Spleen (tissue), 11 donors: ENCODE data around the gene TDRD7. TPM values are rescaled to one million over a fixed set of nuclear protein-coding genes. Genes with fewer than 3 reads are reported as not detected.
"Not testable (repeated sequence)": the region's sequence is repeated elsewhere in the genome, so short reads cannot be mapped to it uniquely, and the experiment has no call there.

Experiments used
- DNase-seq: peaks from one replicate; pipeline ENCODE4 v3.0.0-alpha.2; 2020
- H3K27ac ChIP-seq, 8 donors: fragments of 200-600 bp; sonication (generic) in 7 of 8; 1 replicate in 4 of 8; 2 replicates in 4 of 8; pipeline versions ENCODE4 v1.5.0 to v1.8.0; 2016 to 2021; ENCODE audit warnings: inconsistent platforms in 4 of 8, mild to moderate bottlenecking in 4 of 8, moderate library complexity in 1 of 8
- H3K27me3 ChIP-seq, 7 donors: fragments of 200-600 bp; sonication (generic) in 6 of 7; replicated peaks in 1 of 7; 1 replicate in 4 of 7; 2 replicates in 3 of 7; pipeline versions ENCODE4 v1.5.0 to v1.8.0; 2016 to 2021; ENCODE audit warnings: inconsistent platforms in 3 of 7, mild to moderate bottlenecking in 1 of 7
- H3K36me3 ChIP-seq, 6 donors: fragments of 200-600 bp; sonication (generic) in 5 of 6; 1 replicate in 4 of 6; 2 replicates in 2 of 6; pipeline versions ENCODE4 v1.5.0 to v1.8.0; 2016 to 2021; ENCODE audit warnings: inconsistent platforms in 2 of 6
- H3K4me1 ChIP-seq, 6 donors: fragments of 200-600 bp; sonication (generic) in 5 of 6; 1 replicate in 3 of 6; 2 replicates in 3 of 6; pipeline versions ENCODE4 v1.5.0 to v1.8.0; 2016 to 2021; ENCODE audit warnings: inconsistent platforms in 3 of 6
- H3K4me3 ChIP-seq, 8 donors: fragments of 200-600 bp; sonication (generic) in 7 of 8; 1 replicate in 4 of 8; 2 replicates in 4 of 8; pipeline versions ENCODE4 v1.5.0 to v1.8.0; 2016 to 2021; ENCODE audit warnings: inconsistent platforms in 4 of 8, mild to moderate bottlenecking in 4 of 8, moderate library complexity in 2 of 8
- H3K9me3 ChIP-seq, 8 donors: fragments of 200-600 bp; sonication (generic) in 7 of 8; 1 replicate in 4 of 8; 2 replicates in 4 of 8; pipeline versions ENCODE4 v1.5.0 to v1.8.0; 2016 to 2021; ENCODE audit warnings: inconsistent platforms in 4 of 8
- POLR2A ChIP-seq, 3 donors: fragments of 450-650 bp; IDR thresholded peaks; one replicate each; pipeline ENCODE4 v1.5.1; 2017; ENCODE audit warnings: antibody characterized with exemption in 3 of 3, mild to moderate bottlenecking in 1 of 3
- POLR2AphosphoS5 ChIP-seq, 3 donors: sonication (generic); formaldehyde crosslinking; IDR thresholded peaks; one replicate each; pipeline ENCODE4 v1.5.1; 2017; ENCODE audit warnings: antibody characterized with exemption in 3 of 3
- WGBS, 5 donors: extraction: QIAGEN DNeasy Blood & Tissue Kit in 3 of 5; methylation state at CpG; one replicate each; pipeline versions ENCODE4 v1.1.5 to v1.1.7; 2013 to 2018; 5-methylcytosine and 5-hydroxymethylcytosine counted together
- intact Hi-C: fragments of 100-400 bp; cut with DNase I; formaldehyde crosslinking; loops from one replicate; pipeline ENCODE4 v1.15.0; 2023; ENCODE audit warnings: low total_unique reads
- polyA plus RNA-seq, 3 donors: library from polyadenylated mRNA; stranded (reverse); fragments of 200-250 nt; gene quantifications; one replicate each; pipeline ENCODE4 v1.2.1, GENCODE V29; 2013
- total RNA-seq, 7 donors: library from RNA; depleted of rRNA in 3 of 7; stranded (reverse); fragments of >200 nt in 3 of 7; fragmentation: NEBNext Ultra II Directional in 4 of 7; extraction: Animal tissue kit (Norgen Biotek cat#: 25700) in 4 of 7; gene quantifications; one replicate each; pipeline versions ENCODE4 v1.1.0 to v1.2.1, GENCODE V29; 2016 to 2021
- TF ChIP-seq, protein P1 (sequence below), 11 experiments: fragments of 200-600 bp in 7 of 11; fragments of 450-650 bp in 4 of 11; sonication (generic) in 4 of 11; IDR thresholded peaks in 8 of 11; conservative IDR thresholded peaks in 3 of 11; 1 replicate in 7 of 11; 2 replicates in 4 of 11; pipeline versions ENCODE4 v1.4.0 to v1.8.0; 2016 to 2021; ENCODE audit warnings: antibody characterized with exemption in 11 of 11, inconsistent platforms in 4 of 11, mild to moderate bottlenecking in 1 of 11
- donor health status: healthy with polysubstance abuse.
- donor health status: DM: no; HTN: no; CAD: no; lungs with moderate emphysema.
- donor health status: DM: no; HTN: no; CAD: no.
- donor health status: Bipolar disorder and iron deficiency.
- donor health status: healthy.
- donor health status: DM: no; HTN: no; CAD: no.
- donor health status: DM: yes; HTN: yes; CAD: no.

The TDRD7 gene
- total and polyA plus RNA-seq, 10 donors: 6.4 to 18.7 (median 15.3) TPM

DNA sequence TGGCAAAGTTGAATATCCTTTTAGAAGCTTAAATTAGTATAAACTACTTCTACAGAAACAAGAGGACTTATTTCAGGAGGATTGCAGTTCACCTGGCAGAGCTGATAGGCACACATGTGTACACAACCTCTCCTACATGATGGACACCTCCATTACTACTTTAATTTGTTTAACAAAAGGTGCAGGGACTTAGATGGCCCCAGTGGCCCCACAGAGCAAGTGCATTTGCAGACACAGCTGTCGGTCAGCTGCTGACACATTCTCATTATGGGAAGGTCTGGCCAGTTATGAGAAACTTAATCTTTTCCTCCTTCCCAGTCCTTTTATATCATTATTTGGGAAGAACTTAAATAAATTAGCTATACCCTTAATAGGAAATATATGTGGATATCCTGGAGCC lies 28.3 kb downstream of the TDRD7 start:
- intact Hi-C loops: no loop called here
- 83 to 88% (median 86%) methylated on average over 1 of the region's 1 CpG for WGBS, 5 donors
- no peak overlapping the region for H3K4me3 ChIP-seq
- TF ChIP-seq, protein P1, sequence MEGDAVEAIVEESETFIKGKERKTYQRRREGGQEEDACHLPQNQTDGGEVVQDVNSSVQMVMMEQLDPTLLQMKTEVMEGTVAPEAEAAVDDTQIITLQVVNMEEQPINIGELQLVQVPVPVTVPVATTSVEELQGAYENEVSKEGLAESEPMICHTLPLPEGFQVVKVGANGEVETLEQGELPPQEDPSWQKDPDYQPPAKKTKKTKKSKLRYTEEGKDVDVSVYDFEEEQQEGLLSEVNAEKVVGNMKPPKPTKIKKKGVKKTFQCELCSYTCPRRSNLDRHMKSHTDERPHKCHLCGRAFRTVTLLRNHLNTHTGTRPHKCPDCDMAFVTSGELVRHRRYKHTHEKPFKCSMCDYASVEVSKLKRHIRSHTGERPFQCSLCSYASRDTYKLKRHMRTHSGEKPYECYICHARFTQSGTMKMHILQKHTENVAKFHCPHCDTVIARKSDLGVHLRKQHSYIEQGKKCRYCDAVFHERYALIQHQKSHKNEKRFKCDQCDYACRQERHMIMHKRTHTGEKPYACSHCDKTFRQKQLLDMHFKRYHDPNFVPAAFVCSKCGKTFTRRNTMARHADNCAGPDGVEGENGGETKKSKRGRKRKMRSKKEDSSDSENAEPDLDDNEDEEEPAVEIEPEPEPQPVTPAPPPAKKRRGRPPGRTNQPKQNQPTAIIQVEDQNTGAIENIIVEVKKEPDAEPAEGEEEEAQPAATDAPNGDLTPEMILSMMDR (IDR thresholded peaks at IDR 0.05 in 8 of 11, conservative IDR thresholded peaks at IDR 0.05 in 3 of 11): no peak
- no peak for TF ChIP-seq POLR2A (IDR thresholded peaks at IDR 0.05)
- TF ChIP-seq POLR2AphosphoS5 (IDR thresholded peaks at IDR 0.05): no peak
- no peaks in the 10 kb centered on the region for H3K9me3 ChIP-seq
- no peak overlapping the region for H3K27ac ChIP-seq
- H3K4me1 ChIP-seq: no peaks in the 10 kb centered on the region
- no peaks in the 10 kb centered on the region for H3K27me3 ChIP-seq
- no peak for DNase-seq
- peaks cover 0 to 81% (median 21%) of the 10 kb centered on the region in 6 donors for H3K36me3 ChIP-seq

DNA sequence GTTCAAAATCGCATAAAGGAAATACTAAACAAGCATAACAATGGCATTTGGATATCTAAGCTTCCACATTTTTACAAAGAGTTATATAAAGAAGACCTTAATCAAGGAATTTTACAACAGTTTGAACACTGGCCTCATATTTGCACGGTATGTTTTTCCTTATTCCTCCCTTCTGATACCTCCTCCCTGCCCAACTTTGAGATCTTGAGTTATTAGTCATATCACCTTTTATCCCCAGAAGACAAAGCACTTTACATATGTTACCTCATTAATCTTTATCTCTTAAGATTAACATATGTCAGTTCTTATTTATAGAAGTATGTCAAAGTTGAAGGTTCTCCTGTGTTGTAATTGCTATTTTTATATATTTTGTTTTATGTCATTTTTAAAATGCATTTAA lies 29.8 kb downstream of the TDRD7 start:
- WGBS, 5 donors: 87 to 98% (median 93%) methylated on average over 2 of the region's 2 CpGs
- no peak for DNase-seq
- Histone ChIP-seq H3K4me1 (no peaks in the 10 kb centered on the region), H3K9me3 (no peaks in the 10 kb centered on the region), H3K27ac (no peak overlapping the region), H3K36me3 (peaks cover 0 to 81% (median 22%) of the 10 kb centered on the region in 6 donors), H3K4me3 (no peak overlapping the region), H3K27me3 (no peaks in the 10 kb centered on the region)
- TF ChIP-seq POLR2A (IDR thresholded peaks at IDR 0.05) (no peak), POLR2AphosphoS5 (IDR thresholded peaks at IDR 0.05) (no peak)
- TF ChIP-seq, protein P1 (IDR thresholded peaks at IDR 0.05 in 8 of 11, conservative IDR thresholded peaks at IDR 0.05 in 3 of 11): no peak
- intact Hi-C loops: no loop called here

DNA sequence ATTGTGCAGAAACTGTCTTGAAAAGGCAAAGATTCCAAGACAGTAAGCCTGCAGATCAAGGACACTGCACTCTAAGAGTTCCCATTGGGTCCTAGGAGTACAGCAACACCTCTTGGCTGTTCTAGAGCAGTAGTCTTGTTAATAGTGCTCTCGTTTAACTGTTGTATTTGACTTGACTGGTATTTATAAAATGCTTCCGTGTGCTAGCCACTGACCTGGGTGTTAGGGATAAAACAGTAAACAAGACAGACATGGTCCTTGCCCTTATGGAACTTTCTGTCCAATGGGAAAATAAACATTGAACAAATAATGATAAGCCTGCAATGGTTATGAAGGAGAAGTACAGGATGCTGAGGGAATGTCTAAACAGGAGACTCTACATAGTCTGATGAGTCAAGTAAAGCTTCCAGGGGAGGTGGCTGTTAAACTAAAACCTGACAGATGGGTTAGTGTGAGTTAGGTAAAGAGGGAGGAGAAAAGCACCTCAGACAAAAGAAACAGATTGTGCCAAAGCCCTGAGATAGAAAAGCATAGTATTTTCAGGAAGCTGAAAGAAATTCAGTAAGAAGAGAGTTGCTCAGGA lies 33.3 kb downstream of the TDRD7 start:
- intact Hi-C loops: no loop called here
- TF ChIP-seq, protein P1 (IDR thresholded peaks at IDR 0.05 in 8 of 11, conservative IDR thresholded peaks at IDR 0.05 in 3 of 11): no peak
- TF ChIP-seq POLR2A (IDR thresholded peaks at IDR 0.05) (no peak), POLR2AphosphoS5 (IDR thresholded peaks at IDR 0.05) (no peak)
- WGBS, 5 donors: 87 to 95% (median 88%) methylated on average over 2 of the region's 2 CpGs

DNA sequence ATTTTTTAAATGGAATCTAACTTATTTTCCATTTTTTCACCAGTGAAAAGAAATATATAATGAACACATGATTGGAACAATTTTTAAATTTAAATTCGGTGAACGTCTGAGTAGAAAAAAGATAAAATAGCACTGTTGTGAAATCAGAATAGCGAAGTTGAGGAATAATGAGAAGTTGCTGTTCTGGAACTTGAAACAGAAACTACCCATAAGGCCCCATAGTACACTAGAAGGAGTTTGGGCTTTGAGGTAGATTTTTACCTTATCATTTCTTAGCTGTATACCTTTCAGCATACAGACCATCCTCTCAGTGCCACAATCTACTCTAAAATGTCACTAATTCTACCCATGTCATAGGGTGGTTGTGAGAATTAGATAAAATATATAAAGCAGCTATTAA lies 35.1 kb downstream of the TDRD7 start:
- TF ChIP-seq POLR2A (IDR thresholded peaks at IDR 0.05) (no peak), POLR2AphosphoS5 (IDR thresholded peaks at IDR 0.05) (no peak)
- TF ChIP-seq, protein P1 (IDR thresholded peaks at IDR 0.05 in 8 of 11, conservative IDR thresholded peaks at IDR 0.05 in 3 of 11): no peak
- Histone ChIP-seq H3K27ac (no peak overlapping the region), H3K4me3 (no peak overlapping the region), H3K27me3 (no peaks in the 10 kb centered on the region), H3K4me1 (peaks cover 0 to 3% (median 0%) of the 10 kb centered on the region in 6 donors), H3K36me3 (peaks cover 0 to 85% (median 12%) of the 10 kb centered on the region in 6 donors), H3K9me3 (no peaks in the 10 kb centered on the region)
- WGBS, 5 donors: 49 to 85% (median 64%) methylated on average over 3 of the region's 3 CpGs
- DNase-seq: no peak
- intact Hi-C loops: no loop called here

More for the DNA sequence above, 33.3 kb downstream of the TDRD7 start:
- Histone ChIP-seq H3K27ac (no peak overlapping the region), H3K9me3 (no peaks in the 10 kb centered on the region), H3K27me3 (no peaks in the 10 kb centered on the region), H3K36me3 (peaks cover 0 to 86% (median 15%) of the 10 kb centered on the region in 6 donors), H3K4me3 (no peak overlapping the region), H3K4me1 (peaks cover 0 to 3% (median 0%) of the 10 kb centered on the region in 6 donors)
- no peak for DNase-seq

DNA sequence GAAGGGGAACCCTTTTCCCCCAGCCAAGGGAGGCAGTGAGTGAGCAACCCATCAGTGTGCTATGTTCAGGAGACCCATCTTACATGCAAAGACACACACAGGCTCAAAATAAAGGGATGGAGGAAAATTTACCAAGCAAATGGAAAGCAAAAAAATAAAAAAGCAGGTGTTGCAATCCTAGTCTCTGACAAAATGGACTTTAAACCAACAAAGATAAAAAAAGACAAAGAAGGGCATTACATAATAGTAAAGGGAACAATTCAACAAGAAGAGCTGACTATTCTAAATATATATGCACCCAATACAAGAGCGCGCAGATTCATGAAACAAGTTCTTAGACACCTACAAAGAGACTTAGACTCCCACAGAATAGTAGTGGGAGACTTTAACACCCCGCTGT lies 41.7 kb downstream of the TDRD7 start:
- H3K27me3 ChIP-seq, DNase-seq, H3K4me1 ChIP-seq, H3K4me3 ChIP-seq, H3K27ac ChIP-seq, H3K9me3 ChIP-seq, intact Hi-C loops: not testable (repeated sequence)
- WGBS, 5 donors: 89 to 98% (median 96%) methylated on average over 3 of the region's 3 CpGs
- peaks cover 0 to 52% (median 7%) of the 10 kb centered on the region in 6 donors for H3K36me3 ChIP-seq

DNA sequence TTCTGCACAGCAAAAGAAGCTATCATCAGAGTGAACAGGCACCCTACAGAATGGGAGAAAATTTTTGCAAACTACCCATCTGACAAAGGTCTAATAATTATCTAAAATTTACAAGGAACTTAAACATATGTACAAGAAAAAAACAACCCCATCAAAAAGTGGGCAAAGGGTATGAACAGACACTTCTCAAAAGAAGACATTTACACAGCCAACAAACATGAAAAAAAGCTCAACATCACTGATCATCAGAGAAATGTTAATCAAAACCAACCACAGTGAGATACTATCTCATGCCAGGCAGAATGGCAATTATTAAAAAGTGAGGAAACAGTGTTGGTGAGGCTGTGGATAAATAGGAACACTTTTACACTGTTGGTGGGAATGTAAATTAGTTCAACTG lies 44.9 kb downstream of the TDRD7 start:
- H3K27ac ChIP-seq, H3K9me3 ChIP-seq, DNase-seq, H3K27me3 ChIP-seq, H3K4me1 ChIP-seq, H3K4me3 ChIP-seq, intact Hi-C loops: not testable (repeated sequence)
- peaks cover 0 to 48% (median 3%) of the 10 kb centered on the region in 6 donors for H3K36me3 ChIP-seq
